WTC11 (cell line): ENCODE data around the gene TGFBRAP1. TPM values are rescaled to one million over a fixed set of nuclear protein-coding genes. Genes with fewer than 3 reads are reported as not detected.

ENCODE experiments used
- ATAC-seq: fragments of 200-7000 bp; cut with Tn5 transposase; 2 replicates; pipeline ENCODE4 v1.10.0; 2021; ENCODE audit warnings: mild to moderate bottlenecking, moderate library complexity
- CTCF ChIA-PET: fragments of 300-600 bp; sonication (Branson Sonifier 250); formaldehyde crosslinking; loops from one replicate; lab custom pipeline; 2021; ENCODE audit warnings: antibody characterized with exemption; lab: Charles Lee
- POLR2A ChIA-PET: fragments of 350-600 bp; sonication (Branson Sonifier 250); formaldehyde crosslinking; loops from one replicate; lab custom pipeline; 2021; ENCODE audit warnings: antibody characterized with exemption; lab: Charles Lee
- DNase-seq: peaks from one replicate; pipeline ENCODE4 v3.0.0; 2021; ENCODE audit warnings: low spot score
- H3K27ac Mint-ChIP-seq: 2 replicates; pipeline ENCODE4 v1.8.0; 2021; ENCODE audit warnings: mixed read lengths
- H3K27me3 Mint-ChIP-seq: 2 replicates; pipeline ENCODE4 v1.8.0; 2021; ENCODE audit warnings: low read depth, mild to moderate bottlenecking, moderate library complexity, mixed read lengths
- H3K36me3 Mint-ChIP-seq: 2 replicates; pipeline ENCODE4 v1.8.0; 2021; ENCODE audit warnings: mixed read lengths
- H3K4me1 Mint-ChIP-seq: 2 replicates; pipeline ENCODE4 v1.8.0; 2022; ENCODE audit warnings: mixed read lengths
- H3K4me3 Mint-ChIP-seq: 2 replicates; pipeline ENCODE4 v1.8.0; 2021; ENCODE audit warnings: mild to moderate bottlenecking, moderate library complexity, mixed read lengths
- H3K9me3 Mint-ChIP-seq: 2 replicates; pipeline ENCODE4 v1.8.0; 2021; ENCODE audit warnings: mixed read lengths
- CREB1 ChIP-seq: sonication (generic); formaldehyde crosslinking; IDR thresholded peaks from 2 replicates; pipeline ENCODE4 v1.8.0; 2023; ENCODE audit warnings: mild to moderate bottlenecking, missing genetic modification reagents
- CTCF ChIP-seq: fragments of 200-600 bp; IDR thresholded peaks from 2 replicates; pipeline ENCODE4 v1.8.0; 2022; ENCODE audit warnings: antibody characterized with exemption
- GRHL2 ChIP-seq: fragments of 250-450 bp; sonication (Bioruptor Pico); IDR thresholded peaks from 2 replicates; pipeline ENCODE4 v1.8.0; 2022; ENCODE audit warnings: mild to moderate bottlenecking, moderate library complexity; ENCODE audit not compliant: insufficient replicate concordance, severe bottlenecking
- GTF2I ChIP-seq: fragments of 250-450 bp; sonication (Bioruptor Pico); conservative IDR thresholded peaks from 2 replicates; pipeline ENCODE4 v1.4.0; 2021; ENCODE audit warnings: mild to moderate bottlenecking
- MAX ChIP-seq: sonication (generic); formaldehyde crosslinking; IDR thresholded peaks from 2 replicates; pipeline ENCODE4 v1.8.0; 2022; ENCODE audit warnings: mild to moderate bottlenecking, missing genetic modification reagents
- MLX ChIP-seq: sonication (generic); formaldehyde crosslinking; IDR thresholded peaks from 2 replicates; pipeline ENCODE4 v1.8.1; 2023; ENCODE audit warnings: mild to moderate bottlenecking, missing genetic modification reagents, moderate library complexity
- NFE2L1 ChIP-seq: sonication (generic); formaldehyde crosslinking; IDR thresholded peaks from 2 replicates; pipeline ENCODE4 v1.8.1; 2023; ENCODE audit warnings: missing genetic modification reagents
- NR3C1 ChIP-seq: sonication (generic); formaldehyde crosslinking; conservative IDR thresholded peaks from 2 replicates; pipeline ENCODE4 v1.8.1; 2023; ENCODE audit warnings: low read depth, mild to moderate bottlenecking, missing genetic modification reagents
- PRDM15 ChIP-seq: sonication (generic); formaldehyde crosslinking; IDR thresholded peaks from 2 replicates; pipeline ENCODE4 v1.8.0; 2022; ENCODE audit warnings: missing genetic modification reagents
- SMAD4 ChIP-seq: sonication (generic); formaldehyde crosslinking; IDR thresholded peaks from 2 replicates; pipeline ENCODE4 v1.8.0; 2022; ENCODE audit warnings: mild to moderate bottlenecking, missing genetic modification reagents
- TEAD4 ChIP-seq: sonication (generic); formaldehyde crosslinking; IDR thresholded peaks from 2 replicates; pipeline ENCODE4 v1.8.0; 2022; ENCODE audit warnings: mild to moderate bottlenecking, missing genetic modification reagents
- USF2 ChIP-seq: sonication (generic); formaldehyde crosslinking; IDR thresholded peaks from 2 replicates; pipeline ENCODE4 v1.8.1; 2023; ENCODE audit warnings: mild to moderate bottlenecking, missing genetic modification reagents, moderate library complexity
- ZMAT4 ChIP-seq: fragments of 250-450 bp; sonication (Bioruptor Pico); IDR thresholded peaks from 2 replicates; pipeline ENCODE4 v1.9.0; 2021; ENCODE audit warnings: mild to moderate bottlenecking
- ZNF121 ChIP-seq: sonication (generic); formaldehyde crosslinking; IDR thresholded peaks from 2 replicates; pipeline ENCODE4 v1.8.0; 2023; ENCODE audit warnings: missing genetic modification reagents
- ZNF219 ChIP-seq: sonication (generic); formaldehyde crosslinking; IDR thresholded peaks from 2 replicates; pipeline ENCODE4 v1.8.0; 2023; ENCODE audit warnings: missing genetic modification reagents, mild to moderate bottlenecking, borderline replicate concordance
- ZNF317 ChIP-seq: sonication (generic); formaldehyde crosslinking; IDR thresholded peaks from 2 replicates; pipeline ENCODE4 v1.8.1; 2023; ENCODE audit warnings: low read depth, mild to moderate bottlenecking, moderate library complexity, missing genetic modification reagents, borderline replicate concordance
- ZNF396 ChIP-seq: fragments of 250-450 bp; sonication (Bioruptor Pico); IDR thresholded peaks from 2 replicates; pipeline ENCODE4 v1.8.0; 2021; ENCODE audit warnings: mild to moderate bottlenecking, moderate library complexity, borderline replicate concordance
- ZNF416 ChIP-seq: fragments of 250-450 bp; sonication (Bioruptor Pico); IDR thresholded peaks from 2 replicates; pipeline ENCODE4 v1.9.0; 2021; ENCODE audit warnings: mild to moderate bottlenecking, inconsistent platforms
- ZNF423 ChIP-seq: fragments of 250-450 bp; sonication (Bioruptor Pico); IDR thresholded peaks from 2 replicates; pipeline ENCODE4 v2.1.2; 2022; ENCODE audit warnings: mild to moderate bottlenecking, moderate library complexity
- ZNF532 ChIP-seq: fragments of 250-450 bp; sonication (Bioruptor Pico); IDR thresholded peaks from 2 replicates; pipeline ENCODE4 v1.9.0; 2021; ENCODE audit warnings: mild to moderate bottlenecking, borderline replicate concordance
- total RNA-seq: library from RNA; stranded (reverse); gene quantifications from 3 replicates; pipeline ENCODE4 v1.2.3, GENCODE V29; 2021

TGFBRAP1 gene
- total RNA-seq, 1 experiment from 2014 or later, result 16.3 TPM

- Mint-ChIP-seq H3K27me3 (no peaks in the 10 kb centered on the region), H3K4me3 (no peak overlapping the region), H3K9me3 (no peaks in the 10 kb centered on the region), H3K4me1 (no peaks in the 10 kb centered on the region), H3K36me3 (peaks cover 25% of the 10 kb centered on the region), H3K27ac (no peak overlapping the region)
- ChIA-PET CTCF (no interaction called here), POLR2A (no interaction called here)
- ATAC-seq (no peak), DNase-seq (no peak)
- no peak for TF ChIP-seq ZNF317 (CRISPR knock-in tag)
- TF ChIP-seq ZNF219, result no peak
- TF ChIP-seq ZNF416 (CRISPR knock-in tag), result no peak
- TF ChIP-seq GTF2I, result no peak
- TF ChIP-seq NFE2L1 (CRISPR knock-in tag), result no peak
- no peak for TF ChIP-seq MLX (CRISPR knock-in tag)
- no peak for TF ChIP-seq ZNF532 (CRISPR knock-in tag)
- no peak for TF ChIP-seq ZNF423 (CRISPR knock-in tag)
- no peak for TF ChIP-seq ZNF121
- TF ChIP-seq MAX (CRISPR knock-in tag), result no peak
- no peak for TF ChIP-seq GRHL2
- no peak for TF ChIP-seq CREB1
- no peak for TF ChIP-seq CTCF
- TF ChIP-seq USF2 (CRISPR knock-in tag), result no peak
Observed at GRCh38 chr2:105290981-105291660, 38.4 kb downstream of the TGFBRAP1 start.

GRCh38 chr2:105288133-105288532 lies 41.4 kb downstream of the TGFBRAP1 start:
- ChIA-PET POLR2A (no interaction called here), CTCF (interaction anchor here (0.6 to 1.6 kb wide), 10 partner anchors 9 to 233 kb away, joined by 3 to 9 read pairs (median 3); no protein-coding TSS in a partner anchor)
- Mint-ChIP-seq H3K27ac (no peak overlapping the region), H3K9me3 (no peaks in the 10 kb centered on the region), H3K36me3 (peaks cover 13% of the 10 kb centered on the region), H3K4me1 (no peaks in the 10 kb centered on the region), H3K4me3 (no peak overlapping the region), H3K27me3 (no peaks in the 10 kb centered on the region)
- no peak for DNase-seq
- ATAC-seq, result peak; percentile 52; the same call in 1 of the 2 replicates
- TF ChIP-seq CTCF, result no peak
- no peak for TF ChIP-seq ZNF396 (CRISPR knock-in tag)
- no peak for TF ChIP-seq SMAD4 (CRISPR knock-in tag)
- no peak for TF ChIP-seq PRDM15 (CRISPR knock-in tag)
- no peak for TF ChIP-seq TEAD4 (CRISPR knock-in tag)
- no peak for TF ChIP-seq ZMAT4 (CRISPR knock-in tag)
- TF ChIP-seq NR3C1 (CRISPR knock-in tag), result no peak
